B cell (primary cell): ENCODE results near the gene SLC39A11. TPM values are rescaled to one million over a fixed set of nuclear protein-coding genes. Genes with fewer than 3 reads are reported as not detected.

Experiments
- ATAC-seq: fragments of 200-7000 bp; cut with Tn5 transposase; one replicate; pipeline ENCODE4 v1.10.0; 2021; ENCODE audit warnings: low read depth, mild to moderate bottlenecking, moderate number of reproducible peaks, moderate library complexity
- CTCF ChIA-PET: fragments of 350-600 bp; sonication (Branson Sonifier 250); formaldehyde crosslinking; loops from one replicate; lab custom pipeline; 2021; ENCODE audit warnings: antibody characterized with exemption, inconsistent platforms; lab: Charles Lee
- POLR2A ChIA-PET: fragments of 350-600 bp; sonication (Branson Sonifier 250); formaldehyde crosslinking; loops from one replicate; lab custom pipeline; 2021; ENCODE audit warnings: antibody characterized with exemption; lab: Charles Lee
- DNase-seq: peaks from one replicate; pipeline ENCODE4 v3.0.0; 2013
- H2AFZ ChIP-seq: 2 replicates; pipeline ENCODE4 v1.6.1; 2012; ENCODE audit warnings: mild to moderate bottlenecking, low read depth, low read length; ENCODE audit not compliant: insufficient read depth, poor library complexity, severe bottlenecking
- H3K27ac ChIP-seq, 2 donors: 1 replicate in 1 of 2; 2 replicates in 1 of 2; pipeline ENCODE4 v1.5.1; 2012 to 2013; ENCODE audit warnings: low read length in 2 of 2, mild to moderate bottlenecking in 2 of 2, moderate library complexity in 1 of 2
- H3K27me3 ChIP-seq, 4 experiments: fragments of 200-600 bp in 1 of 4; sonication (generic) in 1 of 4; replicated peaks in 1 of 4; 1 replicate in 2 of 4; 2 replicates in 2 of 4; pipeline versions ENCODE4 v1.6.1 to v1.7.0; 2013 to 2016; ENCODE audit warnings: low read length in 3 of 4, mild to moderate bottlenecking in 2 of 4, mixed read lengths in 1 of 4, moderate library complexity in 1 of 4; ENCODE audit not compliant: insufficient read depth in 4 of 4, control insufficient read depth in 3 of 4; ENCODE audit errors: control extremely low read depth in 1 of 4
- H3K36me3 ChIP-seq, 2 experiments: replicated peaks in 1 of 2; 1 replicate in 1 of 2; 2 replicates in 1 of 2; pipeline versions ENCODE4 v1.6.1 to v1.7.1; 2013; ENCODE audit warnings: low read length in 1 of 2; ENCODE audit not compliant: insufficient read depth in 2 of 2, control insufficient read depth in 1 of 2; ENCODE audit errors: control extremely low read depth in 1 of 2, extremely low read depth in 1 of 2
- H3K4me1 ChIP-seq, 2 donors: fragments of 200-600 bp in 1 of 2; sonication (generic) in 1 of 2; 1 replicate in 1 of 2; 2 replicates in 1 of 2; pipeline versions ENCODE4 v1.5.1 to v1.6.1; 2013 to 2017; ENCODE audit warnings: low read length in 2 of 2; ENCODE audit not compliant: control insufficient read depth in 2 of 2, insufficient read depth in 2 of 2
- H3K4me2 ChIP-seq: replicated peaks from 2 replicates; pipeline ENCODE3; 2012; ENCODE audit warnings: mild to moderate bottlenecking, low read depth, low read length; ENCODE audit not compliant: poor library complexity, severe bottlenecking
- H3K4me3 ChIP-seq, 5 experiments: fragments of 200-600 bp in 1 of 5; sonication (generic) in 1 of 5; 1 replicate in 3 of 5; 2 replicates in 2 of 5; pipeline versions ENCODE4 v1.5.1 to v1.7.0; 2011 to 2016; ENCODE audit warnings: low read length in 4 of 5, mild to moderate bottlenecking in 4 of 5, low read depth in 2 of 5, control low read depth in 1 of 5, moderate library complexity in 1 of 5; ENCODE audit not compliant: insufficient read depth in 1 of 5; ENCODE audit errors: control extremely low read depth in 1 of 5, extremely low read depth in 1 of 5
- H3K79me2 ChIP-seq: fragments of 200-600 bp; sonication (generic); one replicate; pipeline ENCODE4 v1.6.0; 2016; ENCODE audit warnings: low read length; ENCODE audit not compliant: control insufficient read depth, insufficient read depth
- H3K9ac ChIP-seq: fragments of 200-600 bp; sonication (generic); 2 replicates; pipeline ENCODE4 v1.6.1; 2017; ENCODE audit warnings: mild to moderate bottlenecking, low read length, moderate library complexity
- H3K9me3 ChIP-seq, 3 donors: one replicate each; pipeline versions ENCODE4 v1.6.1 to v1.7.1; 2013; ENCODE audit warnings: low read length in 2 of 3; ENCODE audit not compliant: control insufficient read depth in 2 of 3, insufficient read depth in 1 of 3; ENCODE audit errors: control extremely low read depth in 1 of 3
- H4K20me1 ChIP-seq: 2 replicates; pipeline ENCODE4 v1.6.0; 2012; ENCODE audit warnings: mild to moderate bottlenecking, low read length; ENCODE audit not compliant: insufficient read depth, control insufficient read depth, poor library complexity, severe bottlenecking
- H3K27ac Mint-ChIP-seq: one replicate; pipeline ENCODE4 v1.8.0; 2021; ENCODE audit warnings: mixed read lengths
- H3K27me3 Mint-ChIP-seq: one replicate; pipeline ENCODE4 v1.8.0; 2021; ENCODE audit warnings: mixed read lengths
- H3K4me1 Mint-ChIP-seq: one replicate; pipeline ENCODE4 v1.8.0; 2021; ENCODE audit warnings: mixed read lengths
- H3K4me3 Mint-ChIP-seq: one replicate; pipeline ENCODE4 v1.8.0; 2021; ENCODE audit warnings: mixed read lengths
- H3K9me3 Mint-ChIP-seq: one replicate; pipeline ENCODE4 v1.8.0; 2022; ENCODE audit warnings: mixed read lengths; ENCODE audit not compliant: insufficient read depth
- CTCF ChIP-seq: fragments of 200-600 bp; IDR thresholded peaks from one replicate; pipeline ENCODE4 v1.8.0; 2022; ENCODE audit warnings: antibody characterized with exemption, mild to moderate bottlenecking
- EZH2 ChIP-seq: IDR thresholded peaks from 2 replicates; pipeline ENCODE4 v1.6.1; 2012; ENCODE audit warnings: borderline replicate concordance, low read depth, mild to moderate bottlenecking, moderate library complexity, low read length; ENCODE audit not compliant: insufficient read depth, poor library complexity, severe bottlenecking
- WGBS: methylation state at CpG from one replicate; pipeline ENCODE4 v1.1.5; 2013; ENCODE audit warnings: missing lambda C conversion rate; ENCODE audit not compliant: insufficient coverage; 5-methylcytosine and 5-hydroxymethylcytosine counted together
- intact Hi-C: fragments of 100-400 bp; cut with micrococcal nuclease; formaldehyde crosslinking; loops from one replicate; pipeline ENCODE4 v1.10.0; 2022
- polyA plus RNA-seq: library from polyadenylated mRNA; depleted of rRNA; stranded (reverse); fragments of >200 nt; gene quantifications from 2 replicates; pipeline ENCODE4 v1.2.3, GENCODE V29; 2012
- total RNA-seq, 2 donors: library from RNA; stranded (reverse); fragments of 120-200 nt in 1 of 2; gene quantifications; 1 replicate in 1 of 2; 2 replicates in 1 of 2; pipeline versions ENCODE4 v1.2.3 to v1.2.4, GENCODE V29; 2013 to 2022

Gene SLC39A11
- total and polyA plus RNA-seq, 2 donors (not counting 1 experiment from before 2014, with no cell fraction given): 6.9 to 39.6 TPM

GRCh38 chr17:72693956-72694355 lies 398.5 kb downstream of the SLC39A11 start:
- Histone ChIP-seq H4K20me1 (no peaks in the 10 kb centered on the region), H3K9ac (no peak overlapping the region), H3K4me3 (no peak overlapping the region), H2AFZ (no peak overlapping the region), H3K4me2 (no peak overlapping the region), H3K79me2 (no peaks in the 10 kb centered on the region), H3K9me3 (no peaks in the 10 kb centered on the region), H3K27me3 (no peaks in the 10 kb centered on the region), H3K4me1 (no peaks in the 10 kb centered on the region), H3K36me3 (no peaks in the 10 kb centered on the region), H3K27ac (no peak overlapping the region)
- no peak for ATAC-seq
- POLR2A ChIA-PET: no interaction called here
- Mint-ChIP-seq H3K27me3 (no peaks in the 10 kb centered on the region), H3K4me1 (no peaks in the 10 kb centered on the region), H3K27ac (no peak overlapping the region), H3K4me3 (no peak overlapping the region), H3K9me3 (no peaks in the 10 kb centered on the region)
- TF ChIP-seq EZH2: no peak
- no peak for TF ChIP-seq CTCF
- intact Hi-C loops: no loop called here
- peak; percentile 6 for DNase-seq
- WGBS: 92% methylated on average over 3 of the region's 4 CpGs
- CTCF ChIA-PET: no interaction called here

DNA sequence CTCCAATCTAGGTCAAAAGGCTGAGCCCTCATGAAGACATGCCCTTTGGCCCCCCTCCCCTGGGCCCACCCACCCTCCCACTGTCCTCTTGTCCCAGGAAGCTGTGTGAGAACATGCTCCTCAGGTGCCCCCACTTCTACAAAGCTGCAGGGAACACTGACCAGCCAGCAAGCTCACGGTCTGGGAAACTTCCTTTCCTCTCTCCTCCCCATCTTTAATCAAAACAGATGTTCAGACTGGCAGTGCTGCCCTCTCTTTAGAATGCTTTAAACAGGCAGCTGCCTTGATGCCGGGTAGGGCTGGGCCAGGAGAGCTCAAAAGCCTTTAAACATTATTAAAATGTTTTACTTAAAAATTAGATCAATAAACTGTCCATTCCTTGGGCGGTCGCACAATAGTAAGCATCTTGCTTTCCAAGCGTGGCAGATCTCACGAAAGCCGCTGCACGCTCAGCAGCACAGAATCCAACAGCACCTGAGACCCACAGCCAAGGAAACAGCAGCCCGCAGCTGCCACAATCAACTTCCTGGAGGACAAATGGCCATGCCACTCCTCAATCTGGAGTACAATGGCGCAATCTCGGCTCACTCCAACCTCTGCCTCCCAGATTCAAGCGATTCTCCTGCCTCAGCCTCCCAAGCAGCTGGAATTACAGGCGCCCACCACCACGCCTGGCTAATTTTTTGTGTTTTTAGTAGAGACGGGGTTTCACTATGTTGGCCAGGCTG lies 399.2 kb downstream of the SLC39A11 start:
- no peak overlapping the region for H3K4me3 ChIP-seq
- 97% methylated on average over 10 of the region's 15 CpGs for WGBS
- TF ChIP-seq CTCF (no peak), EZH2 (no peak)
- H3K36me3 ChIP-seq: no peaks in the 10 kb centered on the region
- H3K9me3 Mint-ChIP-seq: no peaks in the 10 kb centered on the region
- H2AFZ ChIP-seq: no peak overlapping the region
- no peaks in the 10 kb centered on the region for H3K9me3 ChIP-seq
- no peak overlapping the region for H3K4me3 Mint-ChIP-seq
- no peaks in the 10 kb centered on the region for H3K79me2 ChIP-seq
- no peaks in the 10 kb centered on the region for H3K27me3 Mint-ChIP-seq
- no peaks in the 10 kb centered on the region for H3K27me3 ChIP-seq
- no peak overlapping the region for H3K27ac Mint-ChIP-seq
- no peak overlapping the region for H3K9ac ChIP-seq
- DNase-seq (no peak), ATAC-seq (no peak)
- H3K27ac ChIP-seq: no peak overlapping the region
- ChIA-PET CTCF (no interaction called here), POLR2A (no interaction called here)
- H3K4me1 Mint-ChIP-seq: no peaks in the 10 kb centered on the region
- intact Hi-C loops: no loop called here
- no peak overlapping the region for H3K4me2 ChIP-seq
- no peaks in the 10 kb centered on the region for H3K4me1 ChIP-seq
- H4K20me1 ChIP-seq: no peaks in the 10 kb centered on the region
